Retinal pigment epithelial cell (primary cell): ENCODE results near the gene KATNBL1.

Experiments
- DNase-seq: peaks from one replicate; pipeline ENCODE4 v3.0.0-alpha.2; 2010; ENCODE audit warnings: low read depth
- H3K4me3 ChIP-seq: 2 replicates; pipeline ENCODE4 v1.5.1; 2011; ENCODE audit warnings: mild to moderate bottlenecking, low read length, control low read depth, moderate library complexity
- CTCF ChIP-seq: conservative IDR thresholded peaks from 2 replicates; pipeline ENCODE4 v1.5.1; 2011; ENCODE audit warnings: low read depth, low read length, control low read depth, inconsistent platforms

KATNBL1 gene

GRCh38 chr15:34102175-34102925 is 107.5 kb downstream of the KATNBL1 start:
- TF ChIP-seq CTCF: no peak
- no peak for DNase-seq

GRCh38 chr15:34101366-34102174 is 108.3 kb downstream of the KATNBL1 start, which contains the start of the genes EMC7 and PGBD4:
Gene EMC7 (minus strand): TSS chr15:34101862. CDS start chr15:34101839, 23 bp downstream.
Gene PGBD4 (plus strand): TSS chr15:34102083. CDS start chr15:34102532, 449 bp downstream.
- peak; percentile 100 for DNase-seq
- TF ChIP-seq CTCF: no peak
- H3K4me3 ChIP-seq: peak within 1 kb of the TSS; percentile 99

More at GRCh38 chr15:34102175-34102925, 107.5 kb downstream of the KATNBL1 start:
- H3K4me3 ChIP-seq: peak overlapping the region; percentile 99

GRCh38 chr15:34099914-34100313 is 110.0 kb downstream of the KATNBL1 start:
- DNase-seq: no peak
- no peak overlapping the region for H3K4me3 ChIP-seq

More at GRCh38 chr15:34099914-34100313, 110.0 kb downstream of the KATNBL1 start:
- no peak for TF ChIP-seq CTCF
